ENCODE data around the gene MTX1.

DNA sequence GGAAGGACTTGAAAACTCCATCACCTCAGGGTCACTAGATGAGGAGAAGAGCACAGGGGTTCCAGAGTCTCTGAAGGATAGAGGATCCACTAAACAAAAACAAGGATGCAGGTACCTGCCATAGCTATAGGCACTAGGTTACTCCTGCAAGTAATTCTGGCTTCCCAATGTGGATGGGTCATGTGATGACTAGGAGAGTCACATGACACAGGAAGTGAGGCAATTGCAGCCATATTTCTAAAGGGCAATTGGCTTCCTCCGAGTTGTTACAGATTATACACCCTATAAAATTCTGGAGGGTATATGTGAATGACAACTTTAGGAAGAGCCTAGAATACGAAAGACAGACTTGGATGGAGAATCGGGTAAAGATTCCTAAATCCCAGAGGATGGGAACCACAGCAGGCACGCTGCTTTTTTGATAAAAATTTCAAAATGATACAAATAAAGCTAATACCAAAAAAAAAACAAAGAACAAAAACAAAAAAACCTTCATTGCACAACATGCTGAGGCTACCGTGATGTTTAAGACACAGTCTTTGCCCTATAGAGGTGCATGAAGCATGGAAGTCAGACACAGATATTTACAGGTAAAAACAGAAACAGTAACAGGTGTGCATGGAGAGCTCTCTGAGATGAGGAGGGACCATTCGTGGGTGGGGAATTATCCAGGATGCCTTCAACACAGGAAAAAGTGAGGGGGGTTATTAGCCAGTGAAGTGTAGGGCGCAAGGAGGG is 10.5 kb downstream of the MTX1 start:
- no peak for TF ChIP-seq CTCF (IDR thresholded peaks at IDR 0.05)
- TF ChIP-seq POLR2A (IDR thresholded peaks at IDR 0.05): no peak

Measured in Peyer's patch (tissue), 4 donors.